ENCODE data around the gene GUF1. TPM values are rescaled to one million over a fixed set of nuclear protein-coding genes. Genes with fewer than 3 reads are reported as not detected.

GUF1 gene
- total RNA-seq, result 9.4 TPM in 2 replicates

GRCh38 chr4:44678094-44679041, at the start of gene GUF1:
TSS of gene GUF1 (plus strand) at chr4:44678420. CDS start at chr4:44678623, 203 bp downstream.

DNA sequence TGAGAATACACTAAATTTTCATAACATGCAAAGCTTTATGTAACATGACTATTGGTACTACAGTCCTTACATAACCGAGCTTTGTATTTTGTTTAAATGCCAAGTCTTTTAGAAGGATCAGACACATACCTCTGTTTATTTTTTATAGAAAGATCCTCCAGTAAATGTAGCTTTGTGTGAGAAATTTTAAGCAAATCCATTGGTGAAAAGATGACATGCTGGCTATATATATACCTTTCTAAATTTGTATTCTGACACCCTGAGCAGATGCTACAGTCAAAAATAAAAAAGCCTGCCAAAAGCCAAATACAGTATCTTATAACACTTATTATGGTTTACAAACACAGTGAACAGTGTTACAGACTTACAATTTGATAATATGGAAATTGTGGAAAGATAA, 26.8 kb upstream of the GUF1 start, which contains the start of gene YIPF7:
Gene YIPF7, minus strand, starts transcription at position 201 of the 400 bp plus-strand sequence. CDS start 1,525 bp downstream, outside the sequence.

GRCh38 chr4:44726038-44726871, 48.0 kb downstream of the GUF1 start, which contains the start of gene GNPDA2:
TSS of gene GNPDA2 (minus strand) at chr4:44726556. CDS start at chr4:44722207, 4,349 bp downstream.

Other genes starting within 250 kb of the GUF1 start
- 2.0 and 3.3 TPM in 2 replicates for gene KCTD8, start 229.6 kb upstream of the GUF1 start, total RNA-seq
- gene YIPF7, start 26.8 kb upstream of the GUF1 start, total RNA-seq, result not detected in 2 replicates
- gene GNPDA2, start 48.1 kb downstream of the GUF1 start, total RNA-seq, result 14.5 and 16.8 TPM in 2 replicates